Occipital lobe (tissue), 2 donors: ENCODE measurements around the gene KDM7A. TPM values are rescaled to one million over a fixed set of nuclear protein-coding genes. Genes with fewer than 3 reads are reported as not detected.

Experiments
- small RNA-seq: library from RNA; depleted of rRNA; stranded (forward); fragments of <200 nt; gene quantifications from one replicate; pipeline ENCODE3, GENCODE V24; 2014
- total RNA-seq: library from RNA; depleted of rRNA; stranded (reverse); fragments of >200 nt; gene quantifications from one replicate; pipeline ENCODE4 v1.2.3, GENCODE V29; 2014

The KDM7A gene
- total RNA-seq, 1 donor from 2014 or later: 18.6 TPM

Small RNA genes within 50 kb of the gene (small RNA-seq; reads per million reads assigned to genes)
- gene RF00019 (not detected), gene RNU6-797P (not detected)

Other genes starting within 250 kb of the KDM7A start
- gene PARP12, start 114.0 kb downstream of the KDM7A start, total RNA-seq: 3.0 TPM
- gene SLC37A3, start 221.5 kb upstream of the KDM7A start, total RNA-seq: 124 TPM
- gene RAB19, start 227.1 kb upstream of the KDM7A start, total RNA-seq: not detected